ENCODE measurements around the gene PLCB2. TPM values are rescaled to one million over a fixed set of nuclear protein-coding genes. Genes with fewer than 3 reads are reported as not detected.

PLCB2 gene
- total and polyA plus RNA-seq, 7 donors = 0.73 to 4.6 (median 2.0) TPM

DNA sequence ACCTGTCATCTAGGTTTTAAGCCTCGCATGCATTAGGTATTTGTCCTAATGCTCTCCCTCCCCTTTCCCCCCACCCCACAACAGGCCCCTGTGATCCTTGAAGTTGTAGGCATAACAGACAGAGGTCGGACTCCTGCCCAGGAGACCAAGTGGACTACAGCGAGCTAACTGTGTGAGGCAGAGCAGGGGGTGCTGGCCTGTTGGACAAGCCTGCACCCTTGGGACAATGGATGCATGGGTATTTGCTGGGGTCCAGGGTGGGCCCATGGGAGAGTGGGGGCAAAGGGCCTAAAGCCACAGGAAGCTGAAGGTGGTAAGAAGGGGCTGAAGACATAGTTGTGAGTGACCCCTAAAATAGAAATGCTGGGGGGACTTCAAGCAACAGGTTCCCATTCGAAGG is 2.5 kb downstream of the PLCB2 start:
- intact Hi-C loops (cut with DNase I) = no loop called here
- Histone ChIP-seq H3K36me3 (ENCODE audit: insufficient read depth in 1 of 2, low read depth in 1 of 2) (no peaks in the 10 kb centered on the region), H3K4me3 (no peak overlapping the region), H3K27me3 (ENCODE audit: insufficient read depth in 3 of 3, low read length in 2 of 3) (no peaks in the 10 kb centered on the region), H3K27ac (no peak overlapping the region), H3K9me3 (no peaks in the 10 kb centered on the region), H3K4me1 (no peaks in the 10 kb centered on the region)
- WGBS, 3 donors = 88 to 92% (median 91%) methylated on average over 4 of the region's 4 CpGs
- DNase-seq (no peak), ATAC-seq (no peak)
- TF ChIP-seq, protein P1, sequence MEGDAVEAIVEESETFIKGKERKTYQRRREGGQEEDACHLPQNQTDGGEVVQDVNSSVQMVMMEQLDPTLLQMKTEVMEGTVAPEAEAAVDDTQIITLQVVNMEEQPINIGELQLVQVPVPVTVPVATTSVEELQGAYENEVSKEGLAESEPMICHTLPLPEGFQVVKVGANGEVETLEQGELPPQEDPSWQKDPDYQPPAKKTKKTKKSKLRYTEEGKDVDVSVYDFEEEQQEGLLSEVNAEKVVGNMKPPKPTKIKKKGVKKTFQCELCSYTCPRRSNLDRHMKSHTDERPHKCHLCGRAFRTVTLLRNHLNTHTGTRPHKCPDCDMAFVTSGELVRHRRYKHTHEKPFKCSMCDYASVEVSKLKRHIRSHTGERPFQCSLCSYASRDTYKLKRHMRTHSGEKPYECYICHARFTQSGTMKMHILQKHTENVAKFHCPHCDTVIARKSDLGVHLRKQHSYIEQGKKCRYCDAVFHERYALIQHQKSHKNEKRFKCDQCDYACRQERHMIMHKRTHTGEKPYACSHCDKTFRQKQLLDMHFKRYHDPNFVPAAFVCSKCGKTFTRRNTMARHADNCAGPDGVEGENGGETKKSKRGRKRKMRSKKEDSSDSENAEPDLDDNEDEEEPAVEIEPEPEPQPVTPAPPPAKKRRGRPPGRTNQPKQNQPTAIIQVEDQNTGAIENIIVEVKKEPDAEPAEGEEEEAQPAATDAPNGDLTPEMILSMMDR (IDR thresholded peaks at IDR 0.05) = no peak

DNA sequence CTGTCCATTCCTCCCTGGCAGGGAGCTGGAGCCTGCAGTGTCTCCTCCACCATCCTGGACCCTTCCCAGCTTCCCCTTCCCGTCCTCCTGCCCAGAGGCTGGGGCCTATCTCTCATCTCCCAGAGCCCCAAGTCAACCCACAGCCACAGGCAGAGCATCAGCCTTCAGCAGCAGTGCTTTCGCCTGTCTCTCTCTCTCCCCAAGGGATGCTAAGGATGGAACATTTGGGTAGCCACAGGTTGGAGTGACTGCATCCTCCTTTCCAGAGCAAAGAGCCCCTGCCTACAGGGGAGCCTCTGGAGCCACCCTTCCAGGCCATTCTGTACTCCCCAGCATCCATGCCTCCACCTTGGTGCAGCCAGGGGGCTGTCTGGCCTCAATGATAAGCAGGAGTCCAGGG is 4.2 kb downstream of the PLCB2 start:
- no peaks in the 10 kb centered on the region for H3K36me3 ChIP-seq (ENCODE audit: insufficient read depth in 1 of 2, low read depth in 1 of 2)
- no peak for DNase-seq
- intact Hi-C loops (cut with DNase I) = no loop called here

DNA sequence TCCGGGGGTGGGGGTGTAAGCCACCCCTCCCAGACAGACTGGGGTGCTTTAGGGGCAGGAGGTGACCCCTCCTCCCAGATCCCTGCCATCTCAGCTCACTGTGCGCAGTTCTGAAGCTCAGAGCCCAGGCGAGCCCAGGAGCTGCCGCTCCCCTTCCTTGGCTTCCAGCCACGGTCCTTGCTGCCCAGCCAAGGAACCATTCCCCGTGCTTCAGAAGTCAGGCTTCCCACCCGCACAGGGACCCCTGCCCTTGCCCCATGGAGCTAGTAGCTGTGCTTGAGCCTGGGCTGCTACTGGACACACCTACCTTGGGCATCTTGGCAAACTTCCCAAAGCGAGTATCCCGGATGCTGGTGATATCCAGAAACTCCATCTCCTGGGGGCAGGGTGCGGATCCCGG is 4.8 kb downstream of the PLCB2 start:
- TF ChIP-seq, protein P1 (IDR thresholded peaks at IDR 0.05) = no peak
- Histone ChIP-seq H3K9me3 (peaks cover 4% of the 10 kb centered on the region), H3K27ac (no peak overlapping the region), H3K4me1 (no peaks in the 10 kb centered on the region), H3K4me3 (no peak overlapping the region), H3K27me3 (ENCODE audit: insufficient read depth in 3 of 3, low read length in 2 of 3) (no peaks in the 10 kb centered on the region), H3K36me3 (ENCODE audit: insufficient read depth in 1 of 2, low read depth in 1 of 2) (no peaks in the 10 kb centered on the region)
- DNase-seq = no peak
- intact Hi-C loops (cut with DNase I) = no loop called here
- no peak for ATAC-seq
- 59 to 71% (median 60%) methylated on average over 10 to 11 of the region's 11 CpGs for WGBS, 3 donors

More for the DNA sequence above, 4.2 kb downstream of the PLCB2 start:
- WGBS, 3 donors = 78 to 96% (median 88%) methylated on average over 2 of the region's 2 CpGs
- Histone ChIP-seq H3K4me3 (no peak overlapping the region), H3K27me3 (ENCODE audit: insufficient read depth in 3 of 3, low read length in 2 of 3) (no peaks in the 10 kb centered on the region), H3K9me3 (peaks cover 4% of the 10 kb centered on the region), H3K27ac (no peak overlapping the region), H3K4me1 (no peaks in the 10 kb centered on the region)
- ATAC-seq = no peak
- TF ChIP-seq, protein P1 (IDR thresholded peaks at IDR 0.05) = no peak

DNA sequence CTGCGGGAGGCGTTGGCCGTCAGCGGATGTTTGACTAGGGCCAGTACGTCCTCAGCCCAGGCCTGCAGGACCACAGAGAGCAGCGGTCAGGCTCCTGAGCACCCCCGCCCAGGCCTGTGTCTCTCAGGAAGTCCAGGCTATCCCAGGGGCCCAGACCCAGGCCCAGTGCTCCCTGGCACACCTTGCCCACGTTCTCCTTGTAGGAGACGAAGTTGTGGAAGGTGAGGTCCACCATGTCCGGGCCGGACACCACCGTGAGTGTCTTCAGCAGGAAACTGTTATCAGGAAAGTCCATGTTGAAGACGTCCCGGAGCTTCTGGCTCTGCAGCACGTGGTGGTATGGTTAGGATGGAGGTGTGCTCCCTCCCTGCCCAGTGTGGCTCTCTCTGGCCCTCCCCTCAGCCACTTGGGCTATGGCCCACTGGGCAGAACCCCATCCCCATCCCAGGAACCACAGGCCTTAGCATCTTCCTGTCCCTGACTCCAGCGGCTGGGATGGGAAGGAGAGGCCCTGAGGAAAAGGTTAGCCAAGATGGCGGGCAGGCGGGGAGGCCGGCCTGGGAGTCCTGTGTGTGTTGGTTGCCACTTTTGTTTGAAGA is 5.3 kb downstream of the PLCB2 start:
- intact Hi-C loops (cut with DNase I) = no loop called here
- ATAC-seq = no peak
- H3K4me1 ChIP-seq = no peaks in the 10 kb centered on the region
- H3K9me3 ChIP-seq = peaks cover 4% of the 10 kb centered on the region
- TF ChIP-seq, protein P1 (IDR thresholded peaks at IDR 0.05) = no peak
- H3K27ac ChIP-seq = no peak overlapping the region
- no peak overlapping the region for H3K4me3 ChIP-seq
- no peaks in the 10 kb centered on the region for H3K36me3 ChIP-seq (ENCODE audit: insufficient read depth in 1 of 2, low read depth in 1 of 2)
- WGBS, 3 donors = 90 to 92% (median 90%) methylated on average over 19 of the region's 19 CpGs
- no peak for DNase-seq
- no peaks in the 10 kb centered on the region for H3K27me3 ChIP-seq (ENCODE audit: insufficient read depth in 3 of 3, low read length in 2 of 3)
